ENCODE results near the gene SHMT2. TPM values are rescaled to one million over a fixed set of nuclear protein-coding genes. Genes with fewer than 3 reads are reported as not detected.
A peak's percentile ranks its signal among the peaks of the same experiment; 100 is the strongest.

Gene SHMT2
- total and polyA plus RNA-seq, 2 of the 13 experiments (the other 11 are each of a cell fraction or from before 2014, with no cell fraction given), result 181 to 393 TPM

GRCh38 chr12:57195186-57195585, 34.3 kb upstream of the SHMT2 start:
- ATAC-seq, result no peak
- no peaks in the 10 kb centered on the region for H3K9me3 ChIP-seq (ENCODE audit: low read length)
- FAIRE-seq, result no peak
- H3K27ac ChIP-seq (ENCODE audit: extremely low read length, insufficient read depth, low read length), result no peak overlapping the region
- no peaks in the 10 kb centered on the region for H3K27me3 ChIP-seq (ENCODE audit: control insufficient read depth in 1 of 2, insufficient read depth in 2 of 2, low read length in 2 of 2)
- H3K9ac ChIP-seq (ENCODE audit: insufficient read depth, low read depth, low read length), result no peak overlapping the region
- peaks cover 80 to 100% of the 10 kb centered on the region in 2 experiments for H3K36me3 ChIP-seq (replicated peaks in 1 of 2; ENCODE audit: control insufficient read depth in 1 of 2, insufficient read depth in 2 of 2, low read length in 2 of 2)
- H3K4me2 ChIP-seq (ENCODE audit: low read depth, low read length), result no peak overlapping the region
- H3K4me1 ChIP-seq (ENCODE audit: insufficient read depth, low read length), result no peaks in the 10 kb centered on the region
- intact Hi-C loops (cut with micrococcal nuclease; ENCODE audit: unreplicated experiment) (no loop called here), in situ Hi-C loops (cut with HindIII; ENCODE audit: extremely low pct_ligation_motif_present, low pct_unique_long_range_greater_than_20kb) (no loop called here)
- no TSS peak for BruUV-seq (replicated peaks)
- POLR2A ChIA-PET, result no interaction called here
- no peak for DNase-seq (ENCODE audit: low spot score)
- TF ChIP-seq HMGA1 (CRISPR knock-in tag; conservative IDR thresholded peaks at IDR 0.05), result no peak
- TF ChIP-seq GPN1 (CRISPR knock-in tag; IDR thresholded peaks at IDR 0.05; ENCODE audit: borderline replicate concordance), result no peak
- no peak for TF ChIP-seq ATM (IDR thresholded peaks at IDR 0.05; ENCODE audit: borderline replicate concordance)
- over 99% methylated on average over 15 of the region's 19 CpGs for WGBS (ENCODE audit: low lambda C conversion rate)
- H2AFZ ChIP-seq (ENCODE audit: low read length), result no peak overlapping the region
- H4K20me1 ChIP-seq (ENCODE audit: insufficient read depth, low read length), result no peaks in the 10 kb centered on the region
- no peak overlapping the region for H3K4me3 ChIP-seq (replicated peaks in 1 of 3; ENCODE audit: insufficient read depth in 1 of 3, low read depth in 2 of 3, low read length in 3 of 3)
- no peaks in the 10 kb centered on the region for H3K79me2 ChIP-seq (ENCODE audit: insufficient read depth, low read length)
- CTCF ChIA-PET (ENCODE audit: low intra/inter-chr PET ratio, low total read pairs), result interaction anchor here (1.1 kb wide), 1 partner anchor 12 kb away, joined by 3 read pairs; no protein-coding TSS in a partner anchor

GRCh38 chr12:57195611-57196371, 33.7 kb upstream of the SHMT2 start:
- no peak overlapping the region for H3K4me2 ChIP-seq (ENCODE audit: low read depth, low read length)
- ChIA-PET CTCF (ENCODE audit: low intra/inter-chr PET ratio, low total read pairs) (no interaction called here), POLR2A (interaction anchor here (1.1 kb wide), 1 partner anchor 68 kb away, joined by 3 read pairs; the partner anchor contains the start of gene LRP1)
- TF ChIP-seq ZNF567 (CRISPR knock-in tag; IDR thresholded peaks at IDR 0.05; ENCODE audit: borderline replicate concordance) (no peak), AGO2 (optimal IDR thresholded peaks at IDR 0.05; ENCODE audit: low read depth, low read length) (peak; percentile 40)
- ATAC-seq (no peak), FAIRE-seq (no peak), DNase-seq (ENCODE audit: low spot score) (no peak)
- H3K9me3 ChIP-seq (ENCODE audit: low read length), result no peaks in the 10 kb centered on the region
- no peak overlapping the region for H2AFZ ChIP-seq (ENCODE audit: low read length)
- H3K79me2 ChIP-seq (ENCODE audit: insufficient read depth, low read length), result no peaks in the 10 kb centered on the region
- no peaks in the 10 kb centered on the region for H4K20me1 ChIP-seq (ENCODE audit: insufficient read depth, low read length)
- H3K4me1 ChIP-seq (ENCODE audit: insufficient read depth, low read length), result no peaks in the 10 kb centered on the region
- H3K27ac ChIP-seq (ENCODE audit: extremely low read length, insufficient read depth, low read length), result no peak overlapping the region
- no TSS peak for BruUV-seq (replicated peaks)
- peaks cover 80 to 97% of the 10 kb centered on the region in 2 experiments for H3K36me3 ChIP-seq (replicated peaks in 1 of 2; ENCODE audit: control insufficient read depth in 1 of 2, insufficient read depth in 2 of 2, low read length in 2 of 2)
- H3K4me3 ChIP-seq (replicated peaks in 1 of 3; ENCODE audit: insufficient read depth in 1 of 3, low read depth in 2 of 3, low read length in 3 of 3), result no peak overlapping the region
- no peaks in the 10 kb centered on the region for H3K27me3 ChIP-seq (ENCODE audit: control insufficient read depth in 1 of 2, insufficient read depth in 2 of 2, low read length in 2 of 2)
- WGBS (ENCODE audit: low lambda C conversion rate), result 90% methylated on average over 6 of the region's 34 CpGs
- no peak overlapping the region for H3K9ac ChIP-seq (ENCODE audit: insufficient read depth, low read depth, low read length)
- in situ Hi-C loops (cut with HindIII; ENCODE audit: extremely low pct_ligation_motif_present, low pct_unique_long_range_greater_than_20kb) (no loop called here), intact Hi-C loops (cut with micrococcal nuclease; ENCODE audit: unreplicated experiment) (no loop called here)

All from HepG2 (cell line).